ENCODE measurements around the gene EXOC2. TPM values are rescaled to one million over a fixed set of nuclear protein-coding genes. Genes with fewer than 3 reads are reported as not detected.

The EXOC2 gene
- total RNA-seq, 4 donors from 2014 or later: 20.9 to 28.5 (median 24.6) TPM

DNA sequence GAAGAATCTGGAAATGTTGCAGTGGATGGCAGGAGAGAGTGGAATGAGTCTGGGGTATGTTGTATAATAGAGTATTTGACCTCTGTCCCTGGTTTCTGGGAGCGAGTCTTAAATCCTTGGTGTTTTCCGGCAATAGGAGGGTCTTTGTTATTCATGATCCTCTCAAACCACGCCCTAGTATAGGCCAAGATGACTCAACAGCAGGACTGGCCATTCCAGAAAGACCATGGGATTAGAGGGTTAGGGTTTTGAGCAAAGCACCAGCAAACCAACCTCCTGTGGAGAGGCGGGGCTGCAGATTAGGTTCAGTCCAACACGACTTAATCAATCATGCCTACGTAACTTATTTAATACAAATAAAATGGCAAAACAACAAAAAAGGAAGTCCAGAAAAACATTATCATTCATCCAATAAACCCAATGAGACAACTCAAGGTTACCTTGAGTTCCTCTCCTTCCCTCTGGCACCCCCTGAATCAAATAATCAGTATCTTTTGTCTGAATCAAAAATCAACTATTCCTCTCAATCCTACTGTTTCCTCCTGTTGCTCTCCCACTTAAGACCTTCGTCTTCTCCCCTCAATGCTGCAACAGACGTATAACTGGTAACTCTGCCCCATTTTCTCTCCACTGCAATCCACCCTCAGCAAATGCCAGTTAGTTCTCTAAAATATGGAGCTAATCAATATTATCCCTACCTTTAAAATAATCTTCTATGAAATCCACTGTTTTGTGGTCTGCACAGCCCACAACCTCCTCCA is 51.5 kb downstream of the EXOC2 start:
- TF ChIP-seq EP300 (IDR thresholded peaks at IDR 0.05) (no peak), POLR2A (IDR thresholded peaks at IDR 0.05; ENCODE audit: low read depth) (no peak), POLR2AphosphoS5 (IDR thresholded peaks at IDR 0.05) (no peak)
- TF ChIP-seq, protein P1, sequence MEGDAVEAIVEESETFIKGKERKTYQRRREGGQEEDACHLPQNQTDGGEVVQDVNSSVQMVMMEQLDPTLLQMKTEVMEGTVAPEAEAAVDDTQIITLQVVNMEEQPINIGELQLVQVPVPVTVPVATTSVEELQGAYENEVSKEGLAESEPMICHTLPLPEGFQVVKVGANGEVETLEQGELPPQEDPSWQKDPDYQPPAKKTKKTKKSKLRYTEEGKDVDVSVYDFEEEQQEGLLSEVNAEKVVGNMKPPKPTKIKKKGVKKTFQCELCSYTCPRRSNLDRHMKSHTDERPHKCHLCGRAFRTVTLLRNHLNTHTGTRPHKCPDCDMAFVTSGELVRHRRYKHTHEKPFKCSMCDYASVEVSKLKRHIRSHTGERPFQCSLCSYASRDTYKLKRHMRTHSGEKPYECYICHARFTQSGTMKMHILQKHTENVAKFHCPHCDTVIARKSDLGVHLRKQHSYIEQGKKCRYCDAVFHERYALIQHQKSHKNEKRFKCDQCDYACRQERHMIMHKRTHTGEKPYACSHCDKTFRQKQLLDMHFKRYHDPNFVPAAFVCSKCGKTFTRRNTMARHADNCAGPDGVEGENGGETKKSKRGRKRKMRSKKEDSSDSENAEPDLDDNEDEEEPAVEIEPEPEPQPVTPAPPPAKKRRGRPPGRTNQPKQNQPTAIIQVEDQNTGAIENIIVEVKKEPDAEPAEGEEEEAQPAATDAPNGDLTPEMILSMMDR (IDR thresholded peaks at IDR 0.05): no peak
- Histone ChIP-seq H3K4me1 (peaks cover 0 to 4% (median 0%) of the 10 kb centered on the region in 4 donors), H3K36me3 (peaks cover 0 to 13% (median 6%) of the 10 kb centered on the region in 4 donors), H3K27me3 (no peaks in the 10 kb centered on the region), H3K9me3 (no peaks in the 10 kb centered on the region), H3K4me3 (no peak overlapping the region), H3K27ac (replicated peaks in 1 of 4) (no peak overlapping the region)
- intact Hi-C loops (cut with DNase I): no loop called here
- no peak for DNase-seq (ENCODE audit: extremely low spot score)
- 98% methylated on average over 8 of the region's 8 CpGs for WGBS

DNA sequence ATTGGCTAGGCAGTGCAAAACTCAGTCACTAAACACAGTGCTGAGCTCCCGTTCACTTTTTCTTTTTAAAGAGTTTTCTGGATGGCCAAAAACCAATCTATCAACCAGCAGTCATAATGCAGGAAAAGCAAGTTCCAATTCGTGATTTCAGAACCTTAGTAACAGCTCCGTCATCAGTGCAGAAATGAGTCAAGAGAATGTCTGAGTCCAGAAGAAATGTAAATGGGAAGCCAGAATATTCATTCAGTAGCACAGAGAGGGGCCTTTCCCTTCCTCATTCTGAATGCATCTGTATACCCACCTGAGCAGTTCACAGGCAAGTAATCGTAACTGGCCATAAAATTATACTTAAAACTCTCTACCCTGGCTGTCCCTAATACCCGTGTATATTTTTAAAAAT is 56.5 kb downstream of the EXOC2 start:
- H3K27me3 ChIP-seq: no peaks in the 10 kb centered on the region
- H3K27ac ChIP-seq (replicated peaks in 1 of 4): no peak overlapping the region
- intact Hi-C loops (cut with DNase I): no loop called here
- H3K9me3 ChIP-seq: no peaks in the 10 kb centered on the region
- no peaks in the 10 kb centered on the region for H3K4me1 ChIP-seq
- 70% methylated on average over 5 of the region's 5 CpGs for WGBS
- TF ChIP-seq POLR2A (IDR thresholded peaks at IDR 0.05; ENCODE audit: low read depth) (no peak), POLR2AphosphoS5 (IDR thresholded peaks at IDR 0.05) (no peak), EP300 (IDR thresholded peaks at IDR 0.05) (no peak)
- TF ChIP-seq, protein P1 (IDR thresholded peaks at IDR 0.05): no peak
- H3K4me3 ChIP-seq: no peak overlapping the region
- peaks cover 0 to 40% (median 12%) of the 10 kb centered on the region in 4 donors for H3K36me3 ChIP-seq
- DNase-seq (ENCODE audit: extremely low spot score): no peak

DNA sequence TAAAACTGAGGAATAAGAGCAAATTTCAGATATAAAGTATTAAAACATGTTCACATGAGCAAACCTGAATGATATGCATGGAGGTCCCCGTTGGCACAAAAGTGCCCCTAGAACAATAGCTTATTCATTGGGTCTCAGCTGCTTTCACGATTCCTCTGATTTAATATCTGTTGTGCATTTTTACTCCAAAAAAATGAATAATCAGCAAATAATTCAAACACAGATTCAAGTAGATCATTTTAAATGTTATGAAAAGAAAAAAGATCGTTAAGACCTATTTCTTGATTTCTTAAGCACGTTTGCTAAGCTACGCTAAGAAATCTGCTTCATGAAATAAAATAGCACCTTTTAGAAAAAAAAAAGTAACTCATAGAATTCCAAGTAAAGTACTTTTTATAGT is 57.7 kb downstream of the EXOC2 start:
- H3K4me3 ChIP-seq: no peak overlapping the region
- H3K9me3 ChIP-seq: no peaks in the 10 kb centered on the region
- no peak for TF ChIP-seq POLR2A (IDR thresholded peaks at IDR 0.05; ENCODE audit: low read depth)
- TF ChIP-seq, protein P1 (IDR thresholded peaks at IDR 0.05): no peak
- intact Hi-C loops (cut with DNase I): no loop called here
- peaks cover 0 to 49% (median 12%) of the 10 kb centered on the region in 4 donors for H3K36me3 ChIP-seq
- no peaks in the 10 kb centered on the region for H3K4me1 ChIP-seq
- 94% methylated on average over 5 of the region's 5 CpGs for whole genome bisulfite sequencing
- no peak overlapping the region for H3K27ac ChIP-seq (replicated peaks in 1 of 4)
- no peaks in the 10 kb centered on the region for H3K27me3 ChIP-seq
- DNase-seq (ENCODE audit: extremely low spot score): no peak

DNA sequence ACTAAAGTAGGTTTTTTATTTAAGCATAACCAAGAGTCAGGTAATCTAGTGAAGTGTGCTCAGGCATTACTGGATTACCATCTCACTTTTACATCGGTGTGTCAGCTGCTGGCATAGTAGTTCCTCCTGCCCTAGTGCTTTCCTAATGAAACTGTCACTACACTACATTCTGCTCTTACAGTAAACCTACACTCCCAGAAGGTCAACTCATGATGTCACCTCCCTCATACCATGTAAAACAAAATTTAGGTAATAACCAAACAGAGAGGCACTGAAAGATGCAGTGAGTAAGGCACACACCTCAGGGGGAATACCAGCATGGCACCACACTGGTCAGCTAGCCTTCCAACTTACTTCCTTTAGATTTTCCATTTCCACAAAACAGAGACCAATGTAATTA is 59.3 kb downstream of the EXOC2 start:
- 100% methylated on average over 1 of the region's 1 CpG for WGBS
- no peaks in the 10 kb centered on the region for H3K9me3 ChIP-seq
- H3K4me3 ChIP-seq: no peak overlapping the region
- intact Hi-C loops (cut with DNase I): no loop called here
- DNase-seq (ENCODE audit: extremely low spot score): no peak
- H3K27ac ChIP-seq (replicated peaks in 1 of 4): no peak overlapping the region
- peaks cover 0 to 49% (median 12%) of the 10 kb centered on the region in 4 donors for H3K36me3 ChIP-seq
- H3K4me1 ChIP-seq: no peaks in the 10 kb centered on the region
- no peaks in the 10 kb centered on the region for H3K27me3 ChIP-seq
- TF ChIP-seq EP300 (IDR thresholded peaks at IDR 0.05) (no peak), POLR2A (IDR thresholded peaks at IDR 0.05; ENCODE audit: low read depth) (no peak), POLR2AphosphoS5 (IDR thresholded peaks at IDR 0.05) (no peak)
- TF ChIP-seq, protein P1 (IDR thresholded peaks at IDR 0.05): no peak

Data from esophagus muscularis mucosa (tissue), 4 donors.